Measurements from ENCODE around the gene HMMR.
A peak's percentile ranks its signal among the peaks of the same experiment; 100 is the strongest.

The HMMR gene

GRCh38 chr5:163458778-163459385, 1.6 kb upstream of the HMMR start:
- DNase-seq = no peak

GRCh38 chr5:163459462-163459818, 992 bp upstream of the HMMR start:
- no peak for DNase-seq

- DNase-seq = peak; percentile 87 to 98 (median 93)
Measured at GRCh38 chr5:163459819-163460561, 442 bp upstream of the HMMR start, which contains the start of gene NUDCD2. Gene NUDCD2, minus strand, starts transcription at chr5:163460102. Its CDS starts 52 bp downstream, at chr5:163460050.

GRCh38 chr5:163463063-163463435, 2.6 kb downstream of the HMMR start:
- DNase-seq = no peak

GRCh38 chr5:163467682-163468081, 7.2 kb downstream of the HMMR start:
- no peak for DNase-seq

- DNase-seq = peak in 1 of 5 donors; percentile 9
Measured at GRCh38 chr5:163473635-163474243, 13.3 kb downstream of the HMMR start.

- no peak for DNase-seq
Measured at GRCh38 chr5:163475411-163475810, 15.0 kb downstream of the HMMR start.

GRCh38 chr5:163478126-163478981, 17.9 kb downstream of the HMMR start:
- no peak for DNase-seq

- no peak for DNase-seq
Measured at GRCh38 chr5:163478982-163479271, 18.5 kb downstream of the HMMR start.

- DNase-seq = no peak
Measured at GRCh38 chr5:163489055-163489744, 28.8 kb downstream of the HMMR start.

- no peak for DNase-seq
Measured at GRCh38 chr5:163489745-163490075, 29.3 kb downstream of the HMMR start.

- no peak for DNase-seq
Measured at GRCh38 chr5:163496286-163496685, 35.9 kb downstream of the HMMR start.

GRCh38 chr5:163497315-163497714, 36.9 kb downstream of the HMMR start:
- DNase-seq = no peak

GRCh38 chr5:163498886-163499285, 38.5 kb downstream of the HMMR start:
- no peak for DNase-seq

- DNase-seq = no peak
Measured at GRCh38 chr5:163502521-163502920, 42.1 kb downstream of the HMMR start.

- peak in 3 of 5 donors; percentile 8 to 62 (median 17) for DNase-seq
Measured at GRCh38 chr5:163503106-163504078, 43.0 kb downstream of the HMMR start.

GRCh38 chr5:163504079-163504931, 43.9 kb downstream of the HMMR start:
- DNase-seq = peak in 2 of 5 donors; percentile 15 to 50

- no peak for DNase-seq
Measured at GRCh38 chr5:163505049-163505367, 44.6 kb downstream of the HMMR start.

GRCh38 chr5:163505368-163506094, 45.1 kb downstream of the HMMR start, which contains the start of gene MAT2B:
Gene MAT2B, plus strand, starts transcription at chr5:163505619. Its CDS starts 68 bp downstream, at chr5:163505687.
- peak; percentile 90 to 98 (median 92) for DNase-seq

- DNase-seq = peak in 1 of 5 donors; percentile 15
Measured at GRCh38 chr5:163506095-163506457, 45.6 kb downstream of the HMMR start.

Measured in T-helper 1 cell (primary cell).